Lung (tissue), 12 donors: ENCODE measurements around the gene ADAMTS14. TPM values are rescaled to one million over a fixed set of nuclear protein-coding genes. Genes with fewer than 3 reads are reported as not detected.

Source experiments
- ATAC-seq: fragments of 200-7000 bp; cut with Tn5 transposase; one replicate; pipeline ENCODE4 v1.9.1; 2020; ENCODE audit warnings: moderate number of reproducible peaks; ENCODE audit not compliant: insufficient read depth, low FRiP score
- DNase-seq, 3 donors: peaks; one replicate each; pipeline ENCODE4 v3.0.0-alpha.2; 2013 to 2017
- H3K27ac ChIP-seq, 2 donors: one replicate each; pipeline ENCODE4 v1.5.1; 2013; ENCODE audit warnings: mild to moderate bottlenecking in 2 of 2, moderate library complexity in 2 of 2, control low read depth in 1 of 2, inconsistent platforms in 1 of 2, low read depth in 1 of 2, low read length in 1 of 2
- H3K27me3 ChIP-seq, 3 donors: one replicate each; pipeline ENCODE4 v1.5.1; 2013; ENCODE audit warnings: low read length in 2 of 3; ENCODE audit not compliant: control insufficient read depth in 3 of 3, insufficient read depth in 3 of 3
- H3K36me3 ChIP-seq, 4 donors: one replicate each; pipeline ENCODE4 v1.5.1; 2013; ENCODE audit warnings: low read length in 4 of 4, mild to moderate bottlenecking in 1 of 4, moderate library complexity in 1 of 4; ENCODE audit not compliant: control insufficient read depth in 4 of 4, insufficient read depth in 4 of 4
- H3K4me1 ChIP-seq, 5 donors: one replicate each; pipeline ENCODE4 v1.5.1; 2013; ENCODE audit warnings: low read length in 5 of 5, mild to moderate bottlenecking in 2 of 5, moderate library complexity in 1 of 5; ENCODE audit not compliant: control insufficient read depth in 5 of 5, insufficient read depth in 5 of 5
- H3K4me3 ChIP-seq: one replicate; pipeline ENCODE4 v1.5.1; 2013; ENCODE audit warnings: mild to moderate bottlenecking, control low read depth, moderate library complexity
- H3K9ac ChIP-seq, 2 donors: one replicate each; pipeline ENCODE4 v1.5.1; 2013; ENCODE audit warnings: low read length in 2 of 2, control low read depth in 1 of 2; ENCODE audit not compliant: insufficient read depth in 1 of 2
- H3K9me3 ChIP-seq, 4 donors: one replicate each; pipeline ENCODE4 v1.5.1; 2013; ENCODE audit warnings: low read length in 3 of 4, mild to moderate bottlenecking in 1 of 4, moderate library complexity in 1 of 4; ENCODE audit not compliant: control insufficient read depth in 4 of 4, insufficient read depth in 3 of 4
- WGBS, 2 donors: extraction: QIAGEN DNeasy Blood & Tissue Kit; methylation state at CpG; one replicate each; pipeline ENCODE4 v1.1.7; 2013; 5-methylcytosine and 5-hydroxymethylcytosine counted together
- polyA plus RNA-seq, 2 donors: library from polyadenylated mRNA; stranded (reverse); fragments of 200-250 nt; gene quantifications; one replicate each; pipeline ENCODE4 v1.2.1, GENCODE V29; 2013
- total RNA-seq, 2 donors: library from RNA; depleted of rRNA in 1 of 2; stranded (reverse); fragments of >200 nt in 1 of 2; gene quantifications; one replicate each; pipeline ENCODE4 v1.2.1, GENCODE V29; 2014 to 2021
- TF ChIP-seq, protein P1 (sequence below): IDR thresholded peaks from 2 replicates; pipeline ENCODE4 v1.5.1; 2012; ENCODE audit warnings: mild to moderate bottlenecking; ENCODE audit errors: control extremely low read depth, extremely low read depth
- donor health status: control.
- donor health status: control.
- donor health status: Bipolar disorder and iron deficiency.
- donor health status: healthy.
- donor health status: DM: yes; HTN: yes; CAD: no.

ADAMTS14 gene
- total and polyA plus RNA-seq, 4 donors: 0.47 to 3.9 (median 1.2) TPM

GRCh38 chr10:70715853-70716795, 43.8 kb downstream of the ADAMTS14 start:
- WGBS, 2 donors: 69 to 75% methylated on average over 16 of the region's 16 CpGs
- ATAC-seq: no peak

GRCh38 chr10:70722820-70723424, 50.6 kb downstream of the ADAMTS14 start:
- no peak overlapping the region for H3K4me3 ChIP-seq
- no peak overlapping the region for H3K27ac ChIP-seq
- no peak for ATAC-seq
- no peaks in the 10 kb centered on the region for H3K36me3 ChIP-seq
- no peaks in the 10 kb centered on the region for H3K27me3 ChIP-seq
- WGBS, 2 donors: 85 to 86% methylated on average over 4 of the region's 4 CpGs
- TF ChIP-seq, protein P1, sequence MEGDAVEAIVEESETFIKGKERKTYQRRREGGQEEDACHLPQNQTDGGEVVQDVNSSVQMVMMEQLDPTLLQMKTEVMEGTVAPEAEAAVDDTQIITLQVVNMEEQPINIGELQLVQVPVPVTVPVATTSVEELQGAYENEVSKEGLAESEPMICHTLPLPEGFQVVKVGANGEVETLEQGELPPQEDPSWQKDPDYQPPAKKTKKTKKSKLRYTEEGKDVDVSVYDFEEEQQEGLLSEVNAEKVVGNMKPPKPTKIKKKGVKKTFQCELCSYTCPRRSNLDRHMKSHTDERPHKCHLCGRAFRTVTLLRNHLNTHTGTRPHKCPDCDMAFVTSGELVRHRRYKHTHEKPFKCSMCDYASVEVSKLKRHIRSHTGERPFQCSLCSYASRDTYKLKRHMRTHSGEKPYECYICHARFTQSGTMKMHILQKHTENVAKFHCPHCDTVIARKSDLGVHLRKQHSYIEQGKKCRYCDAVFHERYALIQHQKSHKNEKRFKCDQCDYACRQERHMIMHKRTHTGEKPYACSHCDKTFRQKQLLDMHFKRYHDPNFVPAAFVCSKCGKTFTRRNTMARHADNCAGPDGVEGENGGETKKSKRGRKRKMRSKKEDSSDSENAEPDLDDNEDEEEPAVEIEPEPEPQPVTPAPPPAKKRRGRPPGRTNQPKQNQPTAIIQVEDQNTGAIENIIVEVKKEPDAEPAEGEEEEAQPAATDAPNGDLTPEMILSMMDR: no peak
- H3K4me1 ChIP-seq: peaks cover 0 to 7% (median 0%) of the 10 kb centered on the region in 5 donors
- H3K9me3 ChIP-seq: no peaks in the 10 kb centered on the region
- no peak for DNase-seq
- no peak overlapping the region for H3K9ac ChIP-seq

More at GRCh38 chr10:70715853-70716795, 43.8 kb downstream of the ADAMTS14 start:
- peak overlapping the region; percentile 2 for H3K4me3 ChIP-seq
- no peak for DNase-seq
- H3K27me3 ChIP-seq: no peaks in the 10 kb centered on the region
- no peaks in the 10 kb centered on the region for H3K9me3 ChIP-seq
- TF ChIP-seq, protein P1: no peak
- no peak overlapping the region for H3K9ac ChIP-seq
- H3K36me3 ChIP-seq: no peaks in the 10 kb centered on the region
- no peak overlapping the region for H3K27ac ChIP-seq
- peaks cover 0 to 7% (median 0%) of the 10 kb centered on the region in 5 donors for H3K4me1 ChIP-seq

DNA sequence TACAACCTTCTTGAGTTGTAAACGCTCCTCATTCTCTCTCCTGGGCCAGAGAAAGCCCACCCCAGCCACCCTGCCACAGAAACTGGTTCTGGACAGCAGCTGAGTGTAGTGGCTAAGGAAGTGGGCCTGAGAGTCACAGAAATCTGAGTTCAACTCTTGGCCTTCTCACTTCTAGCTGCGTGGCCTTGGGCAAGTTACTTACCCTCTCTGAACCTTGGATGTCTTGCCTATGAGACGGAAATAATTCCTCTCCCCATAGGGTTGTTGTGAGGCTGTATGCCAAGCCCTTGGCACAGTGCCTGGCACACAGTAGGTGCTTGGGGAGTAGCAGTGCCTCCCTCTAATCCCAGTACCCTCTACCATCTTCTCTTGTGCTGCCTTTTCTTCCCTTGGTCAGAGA, 51.5 kb downstream of the ADAMTS14 start:
- no peaks in the 10 kb centered on the region for H3K36me3 ChIP-seq
- WGBS, 2 donors: 98 to 99% methylated on average over 3 of the region's 3 CpGs
- ATAC-seq: no peak
- H3K4me3 ChIP-seq: no peak overlapping the region
- no peak overlapping the region for H3K9ac ChIP-seq
- TF ChIP-seq, protein P1: no peak
- H3K27me3 ChIP-seq: no peaks in the 10 kb centered on the region
- DNase-seq: no peak
- H3K9me3 ChIP-seq: no peaks in the 10 kb centered on the region
- no peak overlapping the region for H3K27ac ChIP-seq
- peaks cover 0 to 7% (median 0%) of the 10 kb centered on the region in 5 donors for H3K4me1 ChIP-seq
